GM18502 (cell line): Measurements from ENCODE around the gene PRSS36.
A peak's percentile ranks its signal among the peaks of the same experiment; 100 is the strongest.

Experiments used
- ATAC-seq: cut with Tn5 transposase; IDR thresholded peaks from one replicate; pipeline ENCODE4 v1.9.1; 2021; ENCODE audit warnings: mild to moderate bottlenecking; ENCODE audit not compliant: unreplicated experiment, poor library complexity

The PRSS36 gene

GRCh38 chr16:31129568-31130335 lies 20.1 kb downstream of the PRSS36 start:
- no peak for ATAC-seq

GRCh38 chr16:31128711-31129567 lies 20.9 kb downstream of the PRSS36 start:
- ATAC-seq = no peak

- ATAC-seq = no peak
Measured at GRCh38 chr16:31127182-31127581, 22.7 kb downstream of the PRSS36 start.

- no peak for ATAC-seq
Measured at GRCh38 chr16:31125844-31126243, 24.0 kb downstream of the PRSS36 start.

GRCh38 chr16:31120129-31120528 lies 29.7 kb downstream of the PRSS36 start:
- ATAC-seq = no peak

- no peak for ATAC-seq
Measured at GRCh38 chr16:31118223-31119155, 31.4 kb downstream of the PRSS36 start.

GRCh38 chr16:31117384-31118222 lies 32.3 kb downstream of the PRSS36 start, which contains the start of gene KAT8:
KAT8 (plus strand) TSS chr16:31117664; CDS start chr16:31117682, 18 bp downstream.
- ATAC-seq = peak; percentile 88

- no peak for ATAC-seq
Measured at GRCh38 chr16:31114468-31114867, 35.4 kb downstream of the PRSS36 start.

- no peak for ATAC-seq
Measured at GRCh38 chr16:31113121-31114120, 36.4 kb downstream of the PRSS36 start.

GRCh38 chr16:31112711-31113110 lies 37.2 kb downstream of the PRSS36 start:
- no peak for ATAC-seq

- no peak for ATAC-seq
Measured at GRCh38 chr16:31111881-31112466, 37.9 kb downstream of the PRSS36 start.

- no peak for ATAC-seq
Measured at GRCh38 chr16:31110106-31111034, 39.5 kb downstream of the PRSS36 start.

GRCh38 chr16:31109622-31110021 lies 40.2 kb downstream of the PRSS36 start:
- ATAC-seq = no peak

- no peak for ATAC-seq
Measured at GRCh38 chr16:31108794-31109558, 40.9 kb downstream of the PRSS36 start.

- ATAC-seq = peak; percentile 85
Measured at GRCh38 chr16:31108035-31108793, 41.7 kb downstream of the PRSS36 start, which contains the start of gene BCKDK. BCKDK (plus strand) TSS chr16:31108386; CDS start chr16:31109224, 838 bp downstream.
